Activated T-cell treated with anti-CD3 and anti-CD28 coated beads, Interleukin-2, amount 50 U/mL, for 72 hours (primary cell): ENCODE data around the gene SPP2. TPM values are rescaled to one million over a fixed set of nuclear protein-coding genes. Genes with fewer than 3 reads are reported as not detected.
A peak's percentile ranks its signal among the peaks of the same experiment; 100 is the strongest.

ENCODE experiments used
- ATAC-seq, 2 donors: fragments of 150-1000 bp; cut with Tn5 transposase; replicated peaks in 1 of 2; 2 replicates each; pipeline ENCODE4 v1.10.0; 2021; ENCODE audit warnings: moderate library complexity in 2 of 2, mild to moderate bottlenecking in 1 of 2
- DNase-seq, 2 donors: peaks; one replicate each; pipeline ENCODE4 v3.0.0; 2021 to 2022; ENCODE audit warnings: mixed read lengths in 1 of 2
- H3K27ac Mint-ChIP-seq: one replicate; pipeline ENCODE4 v1.8.0; 2022; ENCODE audit warnings: mild to moderate bottlenecking, moderate library complexity, mixed read lengths
- H3K27me3 Mint-ChIP-seq: one replicate; pipeline ENCODE4 v1.8.0; 2022; ENCODE audit warnings: low read depth, mixed read lengths
- H3K36me3 Mint-ChIP-seq, 2 donors: one replicate each; pipeline ENCODE4 v1.8.0; 2022; ENCODE audit warnings: mixed read lengths in 2 of 2, mild to moderate bottlenecking in 1 of 2; ENCODE audit not compliant: insufficient read depth in 2 of 2
- H3K4me1 Mint-ChIP-seq: one replicate; pipeline ENCODE4 v1.8.0; 2022; ENCODE audit warnings: low read depth, mixed read lengths
- H3K4me3 Mint-ChIP-seq, 2 donors: one replicate each; pipeline ENCODE4 v1.8.0; 2022; ENCODE audit warnings: mild to moderate bottlenecking in 2 of 2, mixed read lengths in 2 of 2, moderate library complexity in 2 of 2
- H3K9me3 Mint-ChIP-seq, 2 donors: one replicate each; pipeline ENCODE4 v1.8.0; 2022; ENCODE audit warnings: mixed read lengths in 2 of 2
- total RNA-seq, 2 donors: library from RNA; stranded (reverse); gene quantifications; one replicate each; pipeline ENCODE4 v1.2.3, GENCODE V29; 2022

The SPP2 gene
- total RNA-seq, 2 donors from 2014 or later, result not detected

DNA sequence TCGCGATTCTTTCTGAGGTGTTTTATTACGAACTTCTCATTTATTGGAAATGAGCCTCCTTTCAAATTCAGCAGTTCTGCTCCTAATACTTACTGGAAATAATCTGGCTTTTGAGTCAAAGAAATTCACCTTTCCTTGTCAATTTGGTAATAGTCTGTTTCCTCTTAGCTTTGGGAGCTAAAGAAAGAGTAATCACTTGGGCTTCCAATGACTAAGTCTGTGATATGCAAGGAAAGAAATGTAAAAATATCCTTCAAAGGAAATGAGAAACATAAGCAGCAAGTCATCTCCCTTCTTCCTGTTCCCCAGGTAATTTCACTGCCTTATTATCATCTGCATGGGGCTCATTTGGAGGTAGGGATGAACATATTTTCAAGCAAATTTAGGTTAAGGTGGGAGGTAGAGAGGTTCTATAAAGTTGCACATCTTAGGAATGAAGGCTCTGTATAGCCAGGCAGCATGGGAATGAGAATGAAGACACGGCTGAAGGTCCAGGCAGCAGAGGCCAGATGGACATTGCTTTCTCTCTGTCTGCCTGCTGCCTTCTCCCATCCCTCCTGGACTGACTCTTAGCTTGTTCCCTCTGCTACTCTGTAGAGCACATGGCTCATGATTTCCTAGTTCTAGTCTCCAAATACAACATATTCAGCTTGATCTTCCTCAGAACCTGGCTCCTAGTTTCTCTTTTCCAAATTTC lies 1.0 kb downstream of the SPP2 start:
- Mint-ChIP-seq H3K27ac (no peak overlapping the region), H3K4me1 (peaks cover 6% of the 10 kb centered on the region)

GRCh38 chr2:234058881-234059280 lies 8.4 kb downstream of the SPP2 start:
- Mint-ChIP-seq H3K4me1 (no peaks in the 10 kb centered on the region), H3K4me3 (no peak overlapping the region), H3K27me3 (peaks cover 10% of the 10 kb centered on the region), H3K27ac (no peak overlapping the region), H3K9me3 (peaks cover 0 to 2% of the 10 kb centered on the region in 2 donors), H3K36me3 (no peaks in the 10 kb centered on the region)
- ATAC-seq, result no peak
- no peak for DNase-seq

More for the DNA sequence above, 1.0 kb downstream of the SPP2 start:
- Mint-ChIP-seq H3K4me3 (no peak overlapping the region), H3K9me3 (peaks cover 1 to 2% of the 10 kb centered on the region in 2 donors), H3K36me3 (no peaks in the 10 kb centered on the region), H3K27me3 (peaks cover 10% of the 10 kb centered on the region)
- ATAC-seq, result no peak
- DNase-seq, result no peak

GRCh38 chr2:234060236-234060635 lies 9.7 kb downstream of the SPP2 start:
- no peak overlapping the region for H3K27ac Mint-ChIP-seq
- H3K36me3 Mint-ChIP-seq, result no peaks in the 10 kb centered on the region
- H3K4me1 Mint-ChIP-seq, result no peaks in the 10 kb centered on the region
- no peak for DNase-seq
- H3K4me3 Mint-ChIP-seq, result no peak overlapping the region
- no peak for ATAC-seq
- H3K27me3 Mint-ChIP-seq, result peaks cover 10% of the 10 kb centered on the region
- no peaks in the 10 kb centered on the region for H3K9me3 Mint-ChIP-seq

- no peaks in the 10 kb centered on the region for H3K36me3 Mint-ChIP-seq
- H3K27ac Mint-ChIP-seq, result no peak overlapping the region
- DNase-seq (no peak), ATAC-seq (no peak)
- H3K27me3 Mint-ChIP-seq, result peaks cover 9% of the 10 kb centered on the region
- no peak overlapping the region for H3K4me3 Mint-ChIP-seq
- no peaks in the 10 kb centered on the region for H3K4me1 Mint-ChIP-seq
- no peaks in the 10 kb centered on the region for H3K9me3 Mint-ChIP-seq
Observed at GRCh38 chr2:234061624-234062257, 11.2 kb downstream of the SPP2 start.

GRCh38 chr2:234066587-234066986 lies 16.1 kb downstream of the SPP2 start:
- Mint-ChIP-seq H3K4me1 (no peaks in the 10 kb centered on the region), H3K4me3 (no peak overlapping the region), H3K36me3 (peaks cover 0 to 2% of the 10 kb centered on the region in 2 donors), H3K27ac (no peak overlapping the region), H3K9me3 (peaks cover 3 to 5% of the 10 kb centered on the region in 2 donors), H3K27me3 (no peaks in the 10 kb centered on the region)
- ATAC-seq (no peak), DNase-seq (no peak)

- ATAC-seq (peak; percentile 55 to 85), DNase-seq (peak; percentile 7 to 25)
- Mint-ChIP-seq H3K27me3 (no peaks in the 10 kb centered on the region), H3K4me3 (no peak overlapping the region), H3K9me3 (peaks cover 3 to 5% of the 10 kb centered on the region in 2 donors), H3K36me3 (peaks cover 0 to 2% of the 10 kb centered on the region in 2 donors), H3K4me1 (peaks cover 5% of the 10 kb centered on the region), H3K27ac (no peak overlapping the region)
Observed at GRCh38 chr2:234071664-234072063, 21.2 kb downstream of the SPP2 start.

DNA sequence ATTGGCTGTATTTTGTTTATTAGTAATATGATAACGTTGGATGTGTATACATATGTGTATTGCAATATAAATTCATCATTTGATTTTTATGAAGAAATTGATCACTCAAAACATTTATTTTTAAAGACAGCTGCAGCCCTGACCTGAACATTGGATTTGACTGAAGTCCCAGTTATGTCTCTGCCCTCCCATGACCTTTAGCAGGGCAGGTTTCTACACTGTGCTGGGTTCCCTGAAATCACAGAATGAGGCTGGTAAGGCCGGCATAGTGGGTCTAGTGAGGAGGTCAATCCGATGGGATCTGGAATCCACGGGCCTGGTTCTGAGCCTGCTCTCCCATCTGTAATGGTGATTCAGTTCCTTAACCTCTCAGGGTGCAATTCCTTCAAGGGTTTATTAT lies 22.0 kb downstream of the SPP2 start:
- Mint-ChIP-seq H3K27ac (no peak overlapping the region), H3K4me3 (no peak overlapping the region), H3K27me3 (no peaks in the 10 kb centered on the region), H3K9me3 (peaks cover 3 to 5% of the 10 kb centered on the region in 2 donors), H3K4me1 (peaks cover 10% of the 10 kb centered on the region), H3K36me3 (peaks cover 0 to 2% of the 10 kb centered on the region in 2 donors)
- ATAC-seq (no peak), DNase-seq (no peak)

DNA sequence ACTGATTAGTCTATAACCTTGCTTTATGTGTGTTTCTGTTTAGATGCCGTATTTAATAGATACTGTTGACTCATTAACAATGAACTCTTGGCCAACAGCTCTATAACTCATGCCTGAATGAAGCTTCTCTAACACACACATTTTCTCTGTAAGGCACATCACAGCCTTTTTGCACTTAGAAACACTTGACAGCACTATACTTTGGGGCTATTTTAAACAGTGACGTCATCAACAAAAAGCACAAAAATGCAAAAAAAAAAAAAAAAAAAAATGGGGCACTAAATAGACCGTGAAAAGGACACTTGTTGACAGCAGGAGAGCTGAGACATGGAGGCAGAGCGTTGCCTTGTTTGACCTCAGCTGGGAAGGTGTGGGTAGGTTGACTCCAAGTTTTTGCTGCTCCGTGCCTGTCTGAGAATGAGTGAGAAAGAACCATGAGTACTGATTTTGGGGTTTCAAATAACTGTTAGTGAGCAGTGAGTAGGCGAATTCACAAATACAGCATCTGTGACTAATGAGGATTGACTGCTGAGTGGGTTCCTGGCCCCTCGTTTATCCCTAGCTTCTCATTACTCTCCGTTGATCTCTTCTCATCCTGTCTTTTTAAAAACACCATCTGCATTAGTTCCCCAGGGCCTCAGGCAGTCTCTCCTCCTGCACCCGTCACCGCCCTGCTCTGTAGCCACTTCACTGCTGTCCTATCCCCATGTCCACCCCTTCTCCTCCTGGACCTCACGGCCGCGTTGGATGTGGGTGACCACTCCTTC lies 24.4 kb downstream of the SPP2 start:
- Mint-ChIP-seq H3K9me3 (peaks cover 1 to 2% of the 10 kb centered on the region in 2 donors), H3K36me3 (no peaks in the 10 kb centered on the region), H3K27ac (no peak overlapping the region), H3K4me3 (no peak overlapping the region), H3K27me3 (no peaks in the 10 kb centered on the region), H3K4me1 (peaks cover 10% of the 10 kb centered on the region)
- DNase-seq, result no peak
- ATAC-seq, result no peak

GRCh38 chr2:234075518-234075915 lies 25.0 kb downstream of the SPP2 start:
- H3K27ac Mint-ChIP-seq, result no peak overlapping the region
- H3K27me3 Mint-ChIP-seq, result no peaks in the 10 kb centered on the region
- H3K4me1 Mint-ChIP-seq, result peaks cover 10% of the 10 kb centered on the region
- DNase-seq, result no peak
- H3K36me3 Mint-ChIP-seq, result no peaks in the 10 kb centered on the region
- H3K4me3 Mint-ChIP-seq, result no peak overlapping the region
- H3K9me3 Mint-ChIP-seq, result peaks cover 1 to 2% of the 10 kb centered on the region in 2 donors
- ATAC-seq, result no peak

DNA sequence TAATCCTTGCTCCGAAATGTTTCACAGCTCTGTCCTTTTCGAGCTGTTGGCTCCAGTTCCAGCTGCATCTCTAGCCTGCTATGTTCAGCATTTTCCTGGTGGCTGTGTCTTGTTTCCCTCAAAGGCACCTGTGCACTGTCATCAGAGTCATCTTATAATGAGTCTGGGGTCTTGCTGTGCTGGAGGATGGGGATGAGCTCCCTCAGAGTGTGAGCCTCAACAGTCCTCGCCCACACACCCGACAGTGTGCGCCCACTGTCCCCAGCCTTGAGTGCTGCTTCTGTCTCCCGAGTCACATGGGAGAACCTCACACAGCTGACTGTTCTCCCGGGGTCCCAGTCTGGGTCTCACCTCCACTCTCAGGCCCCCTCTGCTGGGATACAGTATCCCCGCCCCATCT lies 25.4 kb downstream of the SPP2 start:
- H3K27ac Mint-ChIP-seq, result no peak overlapping the region
- no peak for DNase-seq

GRCh38 chr2:234076451-234076850 lies 25.9 kb downstream of the SPP2 start:
- H3K36me3 Mint-ChIP-seq, result peaks cover 0 to 1% of the 10 kb centered on the region in 2 donors
- DNase-seq, result no peak
- peaks cover 10% of the 10 kb centered on the region for H3K4me1 Mint-ChIP-seq
- no peaks in the 10 kb centered on the region for H3K27me3 Mint-ChIP-seq
- peaks cover 1 to 2% of the 10 kb centered on the region in 2 donors for H3K9me3 Mint-ChIP-seq
- H3K4me3 Mint-ChIP-seq, result no peak overlapping the region
- no peak for ATAC-seq
- H3K27ac Mint-ChIP-seq, result no peak overlapping the region

More for the DNA sequence above, 25.4 kb downstream of the SPP2 start:
- Mint-ChIP-seq H3K36me3 (no peaks in the 10 kb centered on the region), H3K27me3 (no peaks in the 10 kb centered on the region), H3K4me3 (no peak overlapping the region), H3K4me1 (peaks cover 10% of the 10 kb centered on the region), H3K9me3 (no peaks in the 10 kb centered on the region)
- no peak for ATAC-seq

DNA sequence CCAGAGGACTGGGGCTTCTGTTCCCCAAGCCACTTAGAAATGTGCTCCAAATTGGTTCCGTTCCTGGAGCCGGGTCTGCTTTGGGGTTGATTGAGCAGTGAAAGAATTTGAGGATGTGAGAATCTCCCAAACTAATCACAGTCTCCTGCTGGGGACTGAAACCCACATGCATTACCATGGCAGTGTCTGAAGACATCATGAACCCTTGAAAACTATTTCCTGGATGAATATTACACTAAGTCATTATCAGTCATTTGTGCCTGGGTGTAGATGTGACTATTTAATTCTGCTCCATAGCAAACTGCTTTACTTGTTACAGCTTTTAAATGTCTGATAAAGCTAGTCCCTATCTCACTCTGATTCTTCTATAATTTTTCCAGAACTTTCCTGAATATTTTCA lies 27.6 kb downstream of the SPP2 start:
- no peak overlapping the region for H3K4me3 Mint-ChIP-seq
- peaks cover 1 to 2% of the 10 kb centered on the region in 2 donors for H3K9me3 Mint-ChIP-seq
- DNase-seq, result no peak
- H3K4me1 Mint-ChIP-seq, result peaks cover 13% of the 10 kb centered on the region
- peaks cover 0 to 1% of the 10 kb centered on the region in 2 donors for H3K36me3 Mint-ChIP-seq
- no peak for ATAC-seq
- no peaks in the 10 kb centered on the region for H3K27me3 Mint-ChIP-seq
- no peak overlapping the region for H3K27ac Mint-ChIP-seq
